ENCODE data around the gene MYO10. TPM values are rescaled to one million over a fixed set of nuclear protein-coding genes. Genes with fewer than 3 reads are reported as not detected.
A peak's percentile ranks its signal among the peaks of the same experiment; 100 is the strongest.
"Not testable (repeated sequence)": the region's sequence is repeated elsewhere in the genome, so short reads cannot be mapped to it uniquely, and the experiment has no call there.

Gene MYO10
- total and polyA plus RNA-seq, 8 donors: 32.6 to 71.5 (median 65.0) TPM

GRCh38 chr5:16723821-16724220, 212.3 kb downstream of the MYO10 start:
- Histone ChIP-seq H3K36me3 (no peaks in the 10 kb centered on the region), H3K4me1 (peaks cover 14% of the 10 kb centered on the region in 2 donors), H3K9me3 (no peaks in the 10 kb centered on the region), H3K27me3 (no peaks in the 10 kb centered on the region), H3K4me3 (no peak overlapping the region), H3K27ac (no peak overlapping the region)
- TF ChIP-seq CTCF (IDR thresholded peaks at IDR 0.05): no peak
- no peak for DNase-seq
- intact Hi-C loops (cut with DNase I): no loop called here
- no peak for ATAC-seq

GRCh38 chr5:16722097-16722495, 214.0 kb downstream of the MYO10 start:
- Histone ChIP-seq H3K4me1 (peaks cover 0 to under 1% of the 10 kb centered on the region in 2 donors), H3K9me3 (no peaks in the 10 kb centered on the region), H3K4me3 (no peak overlapping the region), H3K27me3 (no peaks in the 10 kb centered on the region), H3K36me3 (no peaks in the 10 kb centered on the region), H3K27ac (no peak overlapping the region)
- DNase-seq (no peak), ATAC-seq (no peak)
- no peak for TF ChIP-seq CTCF (IDR thresholded peaks at IDR 0.05)
- intact Hi-C loops (cut with DNase I): no loop called here

DNA sequence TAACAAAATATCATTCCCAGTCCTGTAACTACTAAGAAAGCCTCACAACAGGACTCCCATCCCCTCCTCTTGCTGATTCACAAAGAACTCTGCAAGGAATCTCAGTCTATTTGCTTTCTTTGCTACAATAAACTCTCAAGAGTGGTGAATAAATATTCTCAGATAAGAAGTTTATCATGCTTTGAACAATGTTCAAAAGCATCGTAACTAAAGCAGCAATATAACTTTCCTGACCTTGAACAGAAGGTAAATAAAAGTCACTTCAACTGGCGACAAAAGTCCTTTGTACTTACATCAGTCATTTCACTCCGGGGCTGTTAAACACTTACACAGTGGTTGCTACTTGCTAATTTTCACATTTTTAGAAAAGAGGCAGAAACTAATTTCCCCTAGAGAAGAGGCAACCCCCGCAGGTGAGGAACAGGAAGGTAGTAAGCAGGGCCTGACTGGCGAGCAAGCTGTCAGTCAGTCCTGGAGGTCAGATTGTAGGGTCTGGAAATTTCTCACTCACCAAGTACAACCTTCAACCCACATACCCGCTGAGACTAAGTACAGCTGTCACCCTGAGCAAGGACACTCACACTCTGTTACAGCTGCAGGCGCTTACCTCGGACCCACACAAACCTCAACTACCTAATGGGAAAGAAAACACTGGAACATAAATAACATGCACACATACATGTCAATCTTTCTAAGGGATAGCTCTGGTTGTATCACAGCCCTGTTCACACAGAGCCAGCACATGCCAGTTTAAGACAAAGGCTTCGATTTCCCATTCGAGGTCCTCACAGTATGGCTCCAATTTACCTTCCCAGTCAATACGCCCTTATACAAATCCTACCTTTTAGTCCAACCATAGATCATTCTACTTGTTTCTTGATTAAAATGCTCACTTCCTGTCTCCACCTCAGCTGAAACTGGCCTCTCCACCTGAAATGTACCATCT, 214.7 kb downstream of the MYO10 start:
- H3K27me3 ChIP-seq: no peaks in the 10 kb centered on the region
- peak overlapping the region in 1 of 2 donors; percentile 20 for H3K27ac ChIP-seq
- no peak overlapping the region for H3K4me3 ChIP-seq
- intact Hi-C loops (cut with DNase I): no loop called here
- no peaks in the 10 kb centered on the region for H3K36me3 ChIP-seq
- DNase-seq: no peak
- no peaks in the 10 kb centered on the region for H3K4me1 ChIP-seq
- H3K9me3 ChIP-seq: no peaks in the 10 kb centered on the region
- peak; percentile 92 for ATAC-seq
- TF ChIP-seq CTCF (IDR thresholded peaks at IDR 0.05): no peak

- ATAC-seq; H3K36me3 ChIP-seq; H3K27ac ChIP-seq; H3K4me3 ChIP-seq; DNase-seq; H3K9me3 ChIP-seq; H3K4me1 ChIP-seq; H3K27me3 ChIP-seq; intact Hi-C loops (cut with DNase I): not testable (repeated sequence)
These were observed 218.1 kb downstream of the MYO10 start for GRCh38 chr5:16718036-16718435.

GRCh38 chr5:16713386-16713928, 222.6 kb downstream of the MYO10 start:
- DNase-seq: no peak

More at GRCh38 chr5:16713386-16713928, 222.6 kb downstream of the MYO10 start:
- no peaks in the 10 kb centered on the region for H3K4me1 ChIP-seq
- no peak for TF ChIP-seq CTCF (IDR thresholded peaks at IDR 0.05)
- peak overlapping the region in 1 of 2 donors; percentile 15 for H3K27ac ChIP-seq
- H3K4me3 ChIP-seq: no peak overlapping the region
- no peaks in the 10 kb centered on the region for H3K27me3 ChIP-seq
- ATAC-seq: peak; percentile 26
- intact Hi-C loops (cut with DNase I): no loop called here
- peaks cover 0 to 20% of the 10 kb centered on the region in 2 donors for H3K36me3 ChIP-seq
- H3K9me3 ChIP-seq: no peaks in the 10 kb centered on the region

All from left lung (tissue), 10 donors.